NCI-H510A (cell line): Measurements from ENCODE around the gene FBXL2.
"Not testable (repeated sequence)": the region's sequence is repeated elsewhere in the genome, so short reads cannot be mapped to it uniquely, and the experiment has no call there.

ENCODE experiments used
- DNase-seq: peaks from one replicate; lab custom pipeline; 2025; lab: John Stamatoyannopoulos, UW

The FBXL2 gene

GRCh38 chr3:33315826-33316225, 38.6 kb downstream of the FBXL2 start:
- DNase-seq: no peak

DNA sequence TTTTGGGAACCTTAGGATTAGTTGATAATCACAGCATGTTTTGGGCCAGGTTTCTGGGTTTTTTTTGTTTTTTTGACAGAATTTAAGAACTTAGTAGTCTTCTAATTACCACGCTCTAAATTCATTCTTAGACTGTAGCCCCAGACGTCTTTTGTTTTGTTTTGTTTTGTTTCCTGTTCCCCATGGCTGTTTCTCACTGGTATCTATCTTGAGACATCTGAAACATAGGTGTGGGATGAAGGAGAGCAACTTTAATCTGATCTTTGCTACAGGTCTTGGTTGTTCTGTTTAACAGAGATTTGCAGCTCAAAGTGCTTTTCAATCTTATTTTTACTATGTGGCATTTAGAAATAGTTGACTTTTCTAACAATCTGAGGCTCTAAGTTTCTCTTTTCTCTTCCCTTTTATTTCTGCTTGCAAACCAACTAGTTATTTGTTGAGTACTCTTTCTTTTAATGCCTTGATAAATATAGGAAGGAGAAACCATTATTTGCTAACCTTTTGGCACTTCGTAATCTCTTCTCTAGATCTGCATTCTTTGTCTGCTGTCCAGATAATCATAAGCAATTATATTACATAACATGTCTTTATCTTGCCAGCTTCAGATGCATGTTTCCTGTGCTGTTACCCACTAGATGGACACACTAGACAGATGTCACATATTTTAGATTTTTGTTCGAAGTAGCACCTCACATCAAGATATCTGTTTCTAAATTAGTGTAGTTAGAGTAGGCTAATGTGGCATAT, 40.9 kb downstream of the FBXL2 start:
- no peak for DNase-seq

GRCh38 chr3:33318710-33319380, 41.6 kb downstream of the FBXL2 start:
- DNase-seq: no peak

DNA sequence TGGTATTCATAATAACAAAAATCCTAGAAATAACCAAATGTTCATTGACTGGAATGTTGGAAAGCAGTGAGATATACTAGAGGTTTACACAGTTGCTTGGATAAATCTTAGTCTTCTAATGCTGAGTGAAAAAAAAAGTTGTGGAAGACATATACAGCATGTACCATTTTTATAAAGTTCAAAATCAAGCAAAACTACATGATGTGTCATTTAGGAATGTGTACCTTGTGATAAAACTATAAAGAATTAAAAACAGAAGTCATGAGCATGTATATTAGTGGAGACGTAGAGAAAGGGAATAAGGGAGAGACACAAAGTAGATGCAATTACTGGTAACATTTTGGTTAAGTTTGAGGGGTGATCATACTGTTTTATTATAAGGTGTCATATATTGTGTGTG, 45.2 kb downstream of the FBXL2 start:
- no peak for DNase-seq

- no peak for DNase-seq
Observed at GRCh38 chr3:33331414-33331813, 54.2 kb downstream of the FBXL2 start.

DNA sequence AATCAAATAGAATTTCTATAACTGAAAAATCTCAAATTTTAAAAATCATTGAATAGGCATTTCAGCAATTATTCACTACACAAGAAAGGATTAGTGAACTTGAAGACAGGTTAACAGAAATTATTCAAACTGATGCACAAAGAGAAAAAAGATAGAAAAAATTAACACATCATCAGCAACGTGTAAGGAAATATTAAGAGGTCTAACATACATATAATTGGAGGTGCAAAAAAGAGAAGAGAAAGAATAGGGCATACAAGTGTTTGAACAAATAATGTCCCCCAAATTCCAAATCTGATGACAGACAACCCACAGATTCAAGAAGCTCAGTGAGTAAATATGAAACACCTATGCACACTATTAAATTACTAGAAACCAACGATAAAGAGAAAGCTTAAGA, 57.1 kb downstream of the FBXL2 start:
- no peak for DNase-seq

DNA sequence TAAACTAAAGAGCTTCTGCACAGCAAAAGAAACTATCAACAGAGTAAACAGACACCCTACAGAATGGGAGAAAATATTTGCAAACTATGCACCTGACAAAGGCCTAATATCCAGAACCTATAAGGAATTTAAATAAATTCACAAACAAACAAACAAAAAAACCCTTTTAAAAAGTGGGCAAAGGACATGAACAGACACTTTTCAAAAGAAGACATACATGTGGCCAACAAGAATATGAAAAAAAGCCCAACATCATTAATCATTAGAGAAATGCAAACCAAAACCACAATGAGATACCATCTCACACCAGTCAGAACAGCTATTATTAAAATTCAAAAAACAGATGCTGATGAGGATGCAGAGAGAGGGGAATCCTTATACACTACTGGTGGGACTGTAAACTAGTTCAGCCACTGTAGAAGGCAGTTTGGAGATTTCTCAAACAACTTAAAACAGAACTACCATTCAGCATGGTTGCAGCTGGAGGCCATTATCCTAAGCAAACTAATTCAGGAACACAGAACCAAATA, 61.8 kb downstream of the FBXL2 start:
- DNase-seq: not testable (repeated sequence)

DNA sequence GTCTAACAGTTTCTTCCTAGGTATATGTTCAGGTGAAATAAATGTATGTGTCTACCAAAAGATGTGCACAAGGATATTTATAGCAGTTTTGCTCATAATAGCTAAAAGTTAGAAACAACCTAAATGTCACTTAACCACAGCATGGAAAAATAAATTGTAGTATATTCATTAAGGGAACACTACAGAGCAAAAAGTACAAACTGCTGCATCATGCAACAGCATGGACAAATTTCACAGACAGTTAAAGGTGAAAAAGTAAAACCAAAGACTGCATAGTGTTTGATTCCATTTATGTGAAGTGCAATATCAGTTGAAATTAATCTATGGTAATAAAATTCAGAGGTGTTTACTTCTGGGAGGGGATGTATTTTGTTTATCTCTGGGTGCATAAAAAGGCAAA, 62.5 kb downstream of the FBXL2 start:
- DNase-seq: no peak

- no peak for DNase-seq
Observed at GRCh38 chr3:33355611-33356010, 78.4 kb downstream of the FBXL2 start.

- DNase-seq: no peak
Observed at GRCh38 chr3:33358172-33358781, 81.0 kb downstream of the FBXL2 start.

DNA sequence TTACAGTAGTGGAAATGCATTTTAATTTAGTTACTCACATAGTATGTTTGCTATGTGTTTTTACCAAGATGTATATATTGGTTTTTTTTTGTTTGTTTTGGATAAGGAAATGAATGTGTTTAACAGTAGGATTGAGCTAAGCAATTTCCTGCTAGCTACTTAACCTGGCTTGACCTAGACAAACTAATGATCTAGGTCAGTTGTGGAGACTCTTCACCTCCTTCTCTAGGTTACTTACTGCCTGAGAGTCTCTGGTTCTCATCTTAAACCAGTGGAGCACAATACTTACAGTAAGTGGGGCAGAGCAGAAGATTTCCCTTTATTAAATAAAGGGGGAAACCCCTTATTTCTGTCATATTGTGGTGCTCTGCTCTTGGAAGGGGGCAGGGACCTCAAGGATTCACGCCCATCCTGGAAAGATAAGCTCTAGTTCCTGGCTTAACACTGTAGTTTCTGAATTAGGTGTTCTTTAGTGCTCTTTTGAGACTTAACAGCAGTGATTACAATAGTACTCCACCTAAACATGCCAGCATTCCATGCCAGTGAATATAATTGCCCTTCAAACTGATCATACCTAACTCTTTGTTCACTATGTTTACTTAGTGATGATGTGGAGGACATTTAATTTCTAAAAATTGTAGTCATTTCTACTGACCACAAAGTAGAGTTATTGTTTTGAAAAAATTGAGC, 83.0 kb downstream of the FBXL2 start:
- DNase-seq: no peak

GRCh38 chr3:33363113-33363800, 86.0 kb downstream of the FBXL2 start:
- DNase-seq: no peak

GRCh38 chr3:33364060-33364459, 86.8 kb downstream of the FBXL2 start:
- no peak for DNase-seq

DNA sequence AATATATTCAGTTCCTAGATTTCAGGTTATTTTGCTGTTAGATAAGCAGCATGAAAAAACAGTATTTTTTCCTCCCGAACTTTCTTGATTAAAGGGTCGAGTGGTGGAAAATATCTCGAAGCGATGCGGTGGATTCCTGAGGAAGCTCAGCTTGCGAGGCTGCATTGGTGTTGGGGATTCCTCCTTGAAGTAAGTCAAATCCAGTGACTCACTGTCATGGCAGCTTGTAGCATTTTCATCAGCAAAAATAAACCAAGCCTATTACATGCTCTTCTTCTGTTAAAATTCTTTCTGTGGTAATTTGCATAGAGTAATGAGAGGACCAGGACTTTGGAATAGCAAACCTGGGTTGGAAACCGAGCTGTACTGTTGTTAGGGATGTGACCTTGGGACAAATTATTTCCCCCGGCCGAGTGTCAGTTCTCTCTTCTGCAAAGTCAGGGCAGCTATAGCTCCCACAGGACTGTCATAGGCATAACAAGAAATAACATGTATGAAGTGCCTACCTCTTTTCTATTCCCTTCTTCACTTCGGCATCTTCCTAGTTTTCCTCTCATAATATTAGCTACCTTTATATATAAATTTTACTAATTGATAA, 87.4 kb downstream of the FBXL2 start:
- no peak for DNase-seq

DNA sequence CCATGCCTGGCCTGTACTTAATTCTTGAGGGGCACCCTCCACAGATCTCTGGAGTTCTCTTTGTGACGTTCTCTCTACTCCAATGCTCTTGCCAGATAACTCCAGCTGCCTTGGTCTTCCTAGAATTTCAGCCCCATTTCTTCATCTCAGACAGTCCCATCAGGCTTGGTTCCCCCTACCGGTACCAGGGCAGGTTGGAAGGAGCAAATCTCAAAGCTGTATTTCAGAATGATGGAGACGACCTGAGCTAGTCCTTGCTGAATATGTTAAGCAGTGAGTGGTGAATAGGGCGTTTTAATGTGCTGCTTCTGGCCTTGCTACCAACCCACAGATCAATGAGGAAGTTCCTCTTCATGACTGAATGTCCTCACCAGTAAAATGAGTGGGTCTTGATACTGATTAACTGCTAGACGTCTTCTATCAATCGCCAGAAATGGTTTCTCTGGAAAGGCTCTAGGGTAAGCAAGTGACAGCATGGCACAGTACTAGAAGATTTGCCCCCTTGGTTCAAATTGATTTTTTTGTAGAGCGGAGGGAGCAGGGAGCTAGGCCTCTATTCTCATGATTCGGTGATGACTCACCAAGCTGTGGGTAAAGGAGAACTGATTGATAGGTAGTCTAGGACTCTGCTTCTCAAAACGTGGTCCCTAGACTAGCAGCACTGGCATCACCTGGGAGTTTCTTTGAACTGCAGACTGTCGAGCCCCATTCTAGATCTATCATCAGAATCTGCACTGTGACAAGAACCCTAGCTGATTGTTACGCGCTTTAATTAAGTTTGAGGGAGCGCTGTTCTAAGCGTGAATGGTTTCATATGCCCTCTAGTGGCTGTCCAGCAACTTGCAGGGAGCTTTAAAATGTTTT, 95.2 kb downstream of the FBXL2 start:
- no peak for DNase-seq

DNA sequence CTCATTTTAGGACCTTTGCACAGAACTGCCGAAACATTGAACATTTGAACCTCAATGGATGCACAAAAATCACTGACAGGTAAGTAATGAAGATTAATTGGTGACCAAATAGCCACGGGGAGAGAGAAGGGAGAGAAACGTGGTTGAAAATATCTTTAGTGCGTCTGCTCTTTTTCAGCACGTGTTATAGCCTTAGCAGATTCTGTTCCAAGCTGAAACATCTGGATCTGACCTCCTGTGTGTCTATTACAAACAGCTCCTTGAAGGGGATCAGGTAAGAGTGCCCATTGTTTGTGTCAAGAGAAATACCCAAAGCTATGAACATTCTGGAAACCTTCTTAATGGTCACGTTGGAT, 95.8 kb downstream of the FBXL2 start:
- no peak for DNase-seq

- DNase-seq: no peak
Observed at GRCh38 chr3:33377489-33377888, 100.2 kb downstream of the FBXL2 start.

DNA sequence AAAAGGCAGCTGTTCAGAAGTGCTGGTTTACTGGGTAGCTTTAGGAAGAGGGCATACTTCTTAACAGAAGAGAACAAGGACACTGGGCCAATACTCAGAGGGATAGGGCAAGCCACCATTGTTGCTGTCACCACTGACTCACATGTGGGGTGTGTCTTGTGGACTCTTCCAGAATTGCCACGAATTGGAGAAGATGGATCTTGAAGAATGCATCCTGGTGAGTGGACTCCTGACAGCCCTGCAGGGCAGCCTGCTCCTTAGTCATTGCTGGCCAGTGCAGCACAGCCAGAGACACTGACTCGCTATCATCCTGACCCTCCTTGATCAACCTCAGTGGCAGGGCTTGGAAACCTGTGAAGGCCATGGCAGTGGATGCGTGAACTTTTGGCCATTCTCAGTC, 100.7 kb downstream of the FBXL2 start:
- no peak for DNase-seq

GRCh38 chr3:33380653-33381052, 103.4 kb downstream of the FBXL2 start:
- DNase-seq: no peak

GRCh38 chr3:33383951-33384350, 106.7 kb downstream of the FBXL2 start:
- DNase-seq: no peak

DNA sequence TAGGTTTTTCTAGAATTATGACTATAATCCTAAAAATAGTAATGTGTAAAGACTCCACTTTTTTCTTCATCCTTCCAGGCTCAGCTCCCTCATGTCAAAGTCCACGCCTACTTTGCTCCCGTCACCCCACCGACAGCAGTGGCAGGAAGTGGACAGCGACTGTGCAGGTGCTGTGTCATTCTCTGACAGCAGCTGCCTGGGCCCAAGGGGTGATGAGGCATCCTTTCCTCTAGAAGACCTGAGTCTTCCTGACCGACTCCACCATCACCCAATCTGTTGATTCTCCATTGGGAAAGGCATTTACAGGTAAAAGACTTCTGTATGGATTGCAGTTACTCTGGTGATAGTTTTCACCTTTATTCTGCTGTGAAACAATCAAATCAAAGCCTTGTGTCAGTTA, 108.2 kb downstream of the FBXL2 start:
- DNase-seq: no peak
